Lower lobe of right lung (tissue), 2 donors: ENCODE results near the gene ENGASE. TPM values are rescaled to one million over a fixed set of nuclear protein-coding genes. Genes with fewer than 3 reads are reported as not detected.

Experiments
- ATAC-seq, 2 donors: fragments of 200-7000 bp; cut with Tn5 transposase; one replicate each; pipeline ENCODE4 v1.9.1; 2020 to 2022; ENCODE audit warnings: mild to moderate bottlenecking in 2 of 2, moderate library complexity in 2 of 2
- DNase-seq: peaks from one replicate; pipeline ENCODE4 v3.0.0-alpha.2; 2020
- H3K27ac ChIP-seq: fragments of 200-600 bp; one replicate; pipeline ENCODE4 v1.8.0; 2022
- H3K27me3 ChIP-seq: fragments of 200-600 bp; one replicate; pipeline ENCODE4 v1.8.0; 2022; ENCODE audit warnings: low read depth
- H3K36me3 ChIP-seq: fragments of 200-600 bp; one replicate; pipeline ENCODE4 v1.8.0; 2022; ENCODE audit warnings: mild to moderate bottlenecking
- H3K4me1 ChIP-seq: fragments of 200-600 bp; one replicate; pipeline ENCODE4 v1.8.0; 2022
- H3K4me3 ChIP-seq: fragments of 200-600 bp; one replicate; pipeline ENCODE4 v1.8.0; 2022; ENCODE audit warnings: mild to moderate bottlenecking
- H3K9me3 ChIP-seq: fragments of 200-600 bp; one replicate; pipeline ENCODE4 v1.8.0; 2022
- CTCF ChIP-seq: fragments of 200-600 bp; IDR thresholded peaks from one replicate; pipeline ENCODE4 v1.8.0; 2022; ENCODE audit warnings: antibody characterized with exemption, mild to moderate bottlenecking
- intact Hi-C: fragments of 100-400 bp; cut with DNase I; formaldehyde crosslinking; loops from one replicate; pipeline ENCODE4 v1.11.0; 2022
- total RNA-seq: library from RNA; stranded (reverse); fragmentation: NEBNext Ultra II Directional; extraction: Animal tissue kit (Norgen Biotek cat#: 25700); gene quantifications from one replicate; pipeline ENCODE4 v1.2.1, GENCODE V29; 2021
- donor health status: DM: no; HTN: yes; CAD: no; lungs with severe emphysema.

The ENGASE gene
- total RNA-seq, 1 donor from 2014 or later, result 56.4 TPM

GRCh38 chr17:79126139-79126538, 51.5 kb downstream of the ENGASE start:
- H3K36me3 ChIP-seq, result no peaks in the 10 kb centered on the region
- no peak for DNase-seq
- no peak for TF ChIP-seq CTCF
- no peak for ATAC-seq
- H3K9me3 ChIP-seq, result no peaks in the 10 kb centered on the region
- no peaks in the 10 kb centered on the region for H3K4me1 ChIP-seq
- intact Hi-C loops, result no loop called here
- peaks cover 41% of the 10 kb centered on the region for H3K27me3 ChIP-seq
- no peak overlapping the region for H3K4me3 ChIP-seq
- no peak overlapping the region for H3K27ac ChIP-seq

GRCh38 chr17:79127534-79128135, 53.0 kb downstream of the ENGASE start:
- H3K4me1 ChIP-seq, result no peaks in the 10 kb centered on the region
- H3K27ac ChIP-seq, result no peak overlapping the region
- intact Hi-C loops, result no loop called here
- ATAC-seq (no peak), DNase-seq (no peak)
- no peaks in the 10 kb centered on the region for H3K9me3 ChIP-seq
- TF ChIP-seq CTCF, result no peak
- H3K36me3 ChIP-seq, result no peaks in the 10 kb centered on the region
- peaks cover 41% of the 10 kb centered on the region for H3K27me3 ChIP-seq
- no peak overlapping the region for H3K4me3 ChIP-seq

- H3K4me1 ChIP-seq, result no peaks in the 10 kb centered on the region
Measured at GRCh38 chr17:79129523-79129922, 54.9 kb downstream of the ENGASE start.

GRCh38 chr17:79130536-79131273, 56.1 kb downstream of the ENGASE start:
- no peaks in the 10 kb centered on the region for H3K4me1 ChIP-seq
- H3K27me3 ChIP-seq, result peaks cover 64% of the 10 kb centered on the region
- H3K4me3 ChIP-seq, result no peak overlapping the region
- intact Hi-C loops, result no loop called here
- no peak for TF ChIP-seq CTCF
- H3K27ac ChIP-seq, result no peak overlapping the region
- no peaks in the 10 kb centered on the region for H3K9me3 ChIP-seq
- no peak for DNase-seq
- no peak for ATAC-seq
- H3K36me3 ChIP-seq, result no peaks in the 10 kb centered on the region

More at GRCh38 chr17:79129523-79129922, 54.9 kb downstream of the ENGASE start:
- H3K4me3 ChIP-seq, result no peak overlapping the region
- ATAC-seq (no peak), DNase-seq (no peak)
- no peak overlapping the region for H3K27ac ChIP-seq
- intact Hi-C loops, result no loop called here
- H3K27me3 ChIP-seq, result peaks cover 60% of the 10 kb centered on the region
- no peak for TF ChIP-seq CTCF
- H3K36me3 ChIP-seq, result no peaks in the 10 kb centered on the region
- H3K9me3 ChIP-seq, result no peaks in the 10 kb centered on the region

- Histone ChIP-seq H3K9me3 (no peaks in the 10 kb centered on the region), H3K4me1 (no peaks in the 10 kb centered on the region), H3K27ac (no peak overlapping the region), H3K27me3 (peaks cover 63% of the 10 kb centered on the region), H3K36me3 (no peaks in the 10 kb centered on the region), H3K4me3 (no peak overlapping the region)
- DNase-seq (no peak), ATAC-seq (no peak)
- intact Hi-C loops, result no loop called here
- no peak for TF ChIP-seq CTCF
Measured at GRCh38 chr17:79131274-79131635, 56.6 kb downstream of the ENGASE start.
